Sigmoid colon (tissue), 3 donors: ENCODE results near the gene CACNB2.

ENCODE experiments used
- CTCF ChIP-seq, 4 experiments: fragments of 450-650 bp in 3 of 4; fragments of 200-600 bp in 1 of 4; IDR thresholded peaks; one replicate each; pipeline ENCODE4 v1.5.1; 2016 to 2019; ENCODE audit warnings: antibody characterized with exemption in 4 of 4, mild to moderate bottlenecking in 3 of 4, moderate library complexity in 2 of 4
- POLR2A ChIP-seq, 2 donors: fragments of 450-650 bp; IDR thresholded peaks; one replicate each; pipeline ENCODE4 v1.6.1; 2016; ENCODE audit warnings: antibody characterized with exemption in 2 of 2, mild to moderate bottlenecking in 2 of 2, moderate library complexity in 2 of 2

- TF ChIP-seq POLR2A (IDR thresholded peaks at IDR 0.05) (no peak), CTCF (IDR thresholded peaks at IDR 0.05) (no peak)
These were observed 417.7 kb downstream of the CACNB2 start for GRCh38 chr10:18557960-18558359.
